NT2/D1 (cell line): ENCODE measurements around the gene GBX1.

Experiments used
- YY1 ChIP-seq: IDR thresholded peaks from 2 replicates; pipeline ENCODE4 v1.6.1; 2011; ENCODE audit not compliant: insufficient read length, insufficient read depth
- ZNF274 ChIP-seq: IDR thresholded peaks from 2 replicates; pipeline ENCODE4 v1.6.1; 2011; ENCODE audit warnings: mild to moderate bottlenecking, low read depth, low read length

DNA sequence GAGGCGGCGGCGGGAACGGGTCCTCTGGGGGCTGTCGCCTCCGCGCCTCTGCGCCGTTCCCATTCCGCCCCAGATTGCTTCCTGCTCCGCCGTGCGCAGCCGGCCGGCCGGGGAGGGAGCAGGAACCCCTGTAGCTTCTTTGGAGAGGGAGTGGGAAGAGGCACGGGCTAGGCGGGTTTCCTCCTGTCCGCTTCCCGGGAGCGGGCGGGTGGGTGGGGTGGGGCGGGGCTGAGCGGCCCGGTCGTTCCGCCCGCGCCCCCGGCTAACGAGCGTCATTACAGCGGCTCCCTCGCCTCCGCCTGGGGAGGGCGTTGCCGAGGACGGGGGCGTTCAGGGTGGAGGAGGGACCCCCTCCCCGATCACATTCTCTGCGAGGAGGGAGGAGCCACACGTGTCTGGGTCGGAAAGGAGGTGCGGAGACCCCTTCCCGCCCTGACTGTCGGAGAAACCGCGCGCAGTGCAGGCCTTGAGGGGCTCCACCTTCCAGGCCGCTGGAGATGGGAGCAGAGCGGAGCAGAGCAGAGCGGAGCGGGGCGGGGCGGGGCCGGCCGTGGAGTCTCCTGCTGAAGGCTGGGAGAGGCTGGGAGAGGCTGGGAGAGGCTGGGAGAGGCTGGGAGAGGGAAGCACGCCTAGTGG is 41.5 kb downstream of the GBX1 start:
- TF ChIP-seq ZNF274 = no peak
- no peak for TF ChIP-seq YY1
